Right renal pelvis (tissue), 4 donors: ENCODE results near the gene ACTL9. TPM values are rescaled to one million over a fixed set of nuclear protein-coding genes. Genes with fewer than 3 reads are reported as not detected.

Source experiments
- DNase-seq, 4 donors: peaks; one replicate each; pipeline ENCODE4 v3.0.0-alpha.2; 2013; ENCODE audit warnings: low read depth in 4 of 4, low spot score in 3 of 4, missing footprints in 1 of 4
- polyA plus RNA-seq, 4 donors: library from polyadenylated mRNA; unstranded; fragments of 120-200 nt; gene quantifications; one replicate each; pipeline ENCODE4 v1.2.1, GENCODE V29; 2013; ENCODE audit not compliant: insufficient read length in 4 of 4

Gene ACTL9
- polyA plus RNA-seq, 4 donors, result not detected

- DNase-seq, result no peak
Measured at GRCh38 chr19:8648240-8648639, 50.4 kb downstream of the ACTL9 start.

Other genes starting within 250 kb of the ACTL9 start
- 1 to 10 TPM; 1.1 to 1.5 (median 1.3) TPM for gene PRAM1, start 196.2 kb downstream of the ACTL9 start, polyA plus RNA-seq
- gene ZNF414, start 184.6 kb downstream of the ACTL9 start, polyA plus RNA-seq, result 10 to 100 TPM; 18.8 to 27.0 (median 23.6) TPM
- gene MYO1F, start 121.4 kb downstream of the ACTL9 start, polyA plus RNA-seq, result 1 to 10 TPM; 3.5 to 6.0 (median 4.2) TPM
- 10 to 100 TPM; 27.7 to 38.6 (median 34.6) TPM for gene ADAMTS10, start 88.1 kb downstream of the ACTL9 start, polyA plus RNA-seq
- gene NFILZ, start 68.2 kb downstream of the ACTL9 start, polyA plus RNA-seq, result not detected
- gene OR2Z1, start 22.8 kb upstream of the ACTL9 start, polyA plus RNA-seq, result not detected
- gene ZNF558, start 133.5 kb upstream of the ACTL9 start, polyA plus RNA-seq, result 10 to 100 TPM; 35.9 to 46.0 (median 41.9) TPM
- gene MBD3L1, start 133.6 kb upstream of the ACTL9 start, polyA plus RNA-seq, result not detected